Vagina (tissue), 2 donors: Measurements from ENCODE around the gene RFTN2.

Experiments used
- POLR2A ChIP-seq, 2 donors: fragments of 450-650 bp; IDR thresholded peaks; one replicate each; pipeline ENCODE4 v1.6.1; 2017; ENCODE audit warnings: antibody characterized with exemption in 2 of 2, mild to moderate bottlenecking in 2 of 2, moderate library complexity in 2 of 2
- POLR2AphosphoS5 ChIP-seq, 2 donors: sonication (generic); formaldehyde crosslinking; IDR thresholded peaks; one replicate each; pipeline ENCODE4 v1.9.0; 2017; ENCODE audit warnings: antibody characterized with exemption in 2 of 2, mild to moderate bottlenecking in 2 of 2, low read depth in 1 of 2; ENCODE audit not compliant: insufficient read depth in 1 of 2
- TF ChIP-seq, protein P1 (sequence below), 3 experiments: fragments of 450-650 bp in 2 of 3; fragments of 200-600 bp in 1 of 3; sonication (generic) in 1 of 3; IDR thresholded peaks; one replicate each; pipeline ENCODE4 v1.5.1; 2017 to 2019; ENCODE audit warnings: antibody characterized with exemption in 3 of 3, mild to moderate bottlenecking in 2 of 3, moderate library complexity in 2 of 3

DNA sequence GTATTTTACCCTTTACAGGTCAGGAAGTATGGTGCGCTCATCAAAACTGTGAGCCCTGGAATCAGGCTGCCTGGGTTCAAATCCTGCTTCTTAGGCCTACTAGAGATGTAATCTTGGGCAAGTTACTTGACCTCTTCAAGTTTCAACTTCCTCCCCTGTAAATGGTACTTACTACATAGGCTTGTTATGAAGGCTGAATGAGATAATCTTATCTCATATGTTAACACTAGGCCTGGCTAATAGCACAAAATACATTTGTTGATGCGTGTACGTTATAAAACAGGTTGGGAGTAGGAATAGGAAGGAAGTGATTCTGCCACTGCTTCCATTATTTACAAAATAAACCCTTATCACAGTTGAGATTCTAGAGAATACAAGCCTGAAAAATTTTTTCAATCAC is 1.7 kb upstream of the RFTN2 start:
- TF ChIP-seq POLR2A (IDR thresholded peaks at IDR 0.05) (no peak), POLR2AphosphoS5 (IDR thresholded peaks at IDR 0.05; ENCODE audit: insufficient read depth in 1 of 2, low read depth in 1 of 2) (no peak)
- TF ChIP-seq, protein P1, sequence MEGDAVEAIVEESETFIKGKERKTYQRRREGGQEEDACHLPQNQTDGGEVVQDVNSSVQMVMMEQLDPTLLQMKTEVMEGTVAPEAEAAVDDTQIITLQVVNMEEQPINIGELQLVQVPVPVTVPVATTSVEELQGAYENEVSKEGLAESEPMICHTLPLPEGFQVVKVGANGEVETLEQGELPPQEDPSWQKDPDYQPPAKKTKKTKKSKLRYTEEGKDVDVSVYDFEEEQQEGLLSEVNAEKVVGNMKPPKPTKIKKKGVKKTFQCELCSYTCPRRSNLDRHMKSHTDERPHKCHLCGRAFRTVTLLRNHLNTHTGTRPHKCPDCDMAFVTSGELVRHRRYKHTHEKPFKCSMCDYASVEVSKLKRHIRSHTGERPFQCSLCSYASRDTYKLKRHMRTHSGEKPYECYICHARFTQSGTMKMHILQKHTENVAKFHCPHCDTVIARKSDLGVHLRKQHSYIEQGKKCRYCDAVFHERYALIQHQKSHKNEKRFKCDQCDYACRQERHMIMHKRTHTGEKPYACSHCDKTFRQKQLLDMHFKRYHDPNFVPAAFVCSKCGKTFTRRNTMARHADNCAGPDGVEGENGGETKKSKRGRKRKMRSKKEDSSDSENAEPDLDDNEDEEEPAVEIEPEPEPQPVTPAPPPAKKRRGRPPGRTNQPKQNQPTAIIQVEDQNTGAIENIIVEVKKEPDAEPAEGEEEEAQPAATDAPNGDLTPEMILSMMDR (IDR thresholded peaks at IDR 0.05), result no peak
